Upper lobe of left lung (tissue), 6 donors: ENCODE results near the gene UBE2M. TPM values are rescaled to one million over a fixed set of nuclear protein-coding genes. Genes with fewer than 3 reads are reported as not detected.

Experiments
- ATAC-seq, 2 donors: fragments of 200-7000 bp; cut with Tn5 transposase; one replicate each; pipeline ENCODE4 v1.9.1; 2022; ENCODE audit warnings: mild to moderate bottlenecking in 2 of 2, moderate library complexity in 2 of 2; ENCODE audit not compliant: low FRiP score in 2 of 2
- DNase-seq, 2 donors: peaks; one replicate each; pipeline ENCODE4 v3.0.0-alpha.2; 2019 to 2020
- H3K27ac ChIP-seq, 4 donors: fragments of 200-600 bp; sonication (generic); one replicate each; pipeline ENCODE4 v1.5.1; 2016 to 2019
- H3K27me3 ChIP-seq, 4 donors: fragments of 200-600 bp; sonication (generic); one replicate each; pipeline ENCODE4 v1.5.1; 2017 to 2019
- H3K36me3 ChIP-seq, 4 donors: fragments of 200-600 bp; sonication (generic); one replicate each; pipeline ENCODE4 v1.5.1; 2016 to 2019
- H3K4me1 ChIP-seq, 4 donors: fragments of 200-600 bp; sonication (generic); one replicate each; pipeline ENCODE4 v1.5.1; 2018 to 2019
- H3K4me3 ChIP-seq, 4 donors: fragments of 200-600 bp; sonication (generic); one replicate each; pipeline ENCODE4 v1.5.1; 2017 to 2019; ENCODE audit warnings: mild to moderate bottlenecking in 2 of 4, moderate library complexity in 1 of 4
- H3K9me3 ChIP-seq, 4 donors: fragments of 200-600 bp; sonication (generic); one replicate each; pipeline ENCODE4 v1.5.1; 2018 to 2019
- CTCF ChIP-seq, 6 experiments: fragments of 450-650 bp in 4 of 6; fragments of 200-600 bp in 2 of 6; sonication (generic) in 2 of 6; IDR thresholded peaks; one replicate each; pipeline ENCODE4 v1.5.1; 2016 to 2019; ENCODE audit warnings: antibody characterized with exemption in 6 of 6
- EP300 ChIP-seq, 4 donors: sonication (generic); formaldehyde crosslinking; IDR thresholded peaks; one replicate each; pipeline ENCODE4 v1.5.1; 2017; ENCODE audit warnings: antibody characterized with exemption in 4 of 4, control low read depth in 2 of 4
- POLR2A ChIP-seq, 4 donors: fragments of 450-650 bp; IDR thresholded peaks; one replicate each; pipeline ENCODE4 v1.5.1; 2016 to 2017; ENCODE audit warnings: antibody characterized with exemption in 4 of 4, mild to moderate bottlenecking in 2 of 4
- POLR2AphosphoS5 ChIP-seq, 2 donors: sonication (generic); formaldehyde crosslinking; IDR thresholded peaks; one replicate each; pipeline ENCODE4 v1.5.1; 2017; ENCODE audit warnings: antibody characterized with exemption in 2 of 2
- WGBS, 2 donors: methylation state at CpG; one replicate each; pipeline ENCODE4 v1.1.5; 2017 to 2018; 5-methylcytosine and 5-hydroxymethylcytosine counted together
- total RNA-seq, 6 donors: library from RNA; depleted of rRNA in 4 of 6; stranded (reverse); fragments of >200 nt in 4 of 6; gene quantifications; one replicate each; pipeline versions ENCODE4 v1.1.0 to v1.2.1, GENCODE V29; 2016 to 2021
- donor health status: DM: no; HTN: no; CAD: no; lungs with moderate emphysema.
- donor health status: DM: no; HTN: yes; CAD: no; lungs with severe emphysema.

The UBE2M gene
- total RNA-seq, 6 donors from 2014 or later = 33.0 to 53.9 (median 41.6) TPM

GRCh38 chr19:58569943-58570670 is 11.7 kb upstream of the UBE2M start:
- Histone ChIP-seq H3K27me3 (no peaks in the 10 kb centered on the region), H3K27ac (no peak overlapping the region), H3K4me3 (no peak overlapping the region), H3K36me3 (peaks cover 3 to 27% (median 25%) of the 10 kb centered on the region in 4 donors), H3K9me3 (no peaks in the 10 kb centered on the region), H3K4me1 (peaks cover 18 to 30% (median 19%) of the 10 kb centered on the region in 4 donors)
- TF ChIP-seq CTCF (IDR thresholded peaks at IDR 0.05) (no peak), POLR2A (IDR thresholded peaks at IDR 0.05) (no peak), POLR2AphosphoS5 (IDR thresholded peaks at IDR 0.05) (no peak), EP300 (IDR thresholded peaks at IDR 0.05) (no peak)
- ATAC-seq = no peak
- 84 to 90% methylated on average over 3 to 8 of the region's 8 CpGs for WGBS, 2 donors
- DNase-seq = peak in 1 of 2 donors; percentile 19

DNA sequence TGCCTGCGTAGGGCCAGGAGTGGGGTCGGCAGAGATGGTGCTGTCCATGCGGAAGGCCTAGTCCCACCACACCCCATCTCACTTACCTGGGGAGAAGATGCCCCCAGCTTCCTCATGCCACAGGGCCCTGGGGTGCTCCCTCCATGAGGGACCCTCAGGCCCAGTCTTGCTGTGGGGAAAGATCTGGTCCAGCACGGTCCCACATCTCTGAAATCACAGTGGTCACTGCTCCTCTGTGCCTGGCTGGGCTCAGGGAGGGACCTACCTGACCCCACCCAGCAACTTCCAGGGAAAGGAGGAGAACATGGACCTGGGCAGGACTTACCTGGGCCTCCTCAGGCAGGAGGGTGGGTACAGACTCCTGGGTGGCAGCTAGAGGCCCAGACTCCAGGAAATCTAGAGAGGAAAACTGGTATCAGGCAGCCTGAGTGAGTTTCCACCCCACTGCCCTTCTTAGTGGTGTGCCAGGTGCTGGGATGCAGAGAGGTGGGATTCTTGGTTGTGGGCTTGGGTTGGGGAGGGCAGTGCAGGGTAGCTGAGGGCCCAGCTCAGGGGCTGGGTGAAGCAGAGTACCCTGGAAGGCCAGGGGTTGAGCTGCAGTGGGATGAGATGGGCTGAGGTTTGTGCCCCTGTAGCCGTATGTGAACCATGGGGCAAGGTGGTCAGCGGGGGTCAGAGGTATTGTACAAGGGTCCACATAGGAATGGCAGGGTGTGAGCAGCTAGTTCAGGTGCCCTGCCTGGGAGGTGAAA is 11.0 kb upstream of the UBE2M start:
- Histone ChIP-seq H3K4me1 (peaks cover 14 to 26% (median 16%) of the 10 kb centered on the region in 4 donors), H3K36me3 (peaks cover 3 to 27% (median 25%) of the 10 kb centered on the region in 4 donors), H3K4me3 (no peak overlapping the region), H3K27me3 (no peaks in the 10 kb centered on the region), H3K9me3 (no peaks in the 10 kb centered on the region), H3K27ac (no peak overlapping the region)
- no peak for ATAC-seq
- TF ChIP-seq POLR2A (IDR thresholded peaks at IDR 0.05) (no peak), EP300 (IDR thresholded peaks at IDR 0.05) (no peak), CTCF (IDR thresholded peaks at IDR 0.05) (no peak), POLR2AphosphoS5 (IDR thresholded peaks at IDR 0.05) (no peak)
- peak in 1 of 2 donors; percentile 12 for DNase-seq
- WGBS, 2 donors = 95 to 96% methylated on average over 6 of the region's 6 CpGs

- ATAC-seq (no peak), DNase-seq (peak in 1 of 2 donors; percentile 11)
- Histone ChIP-seq H3K36me3 (peaks cover 3 to 27% (median 25%) of the 10 kb centered on the region in 4 donors), H3K4me1 (peaks cover 7 to 22% (median 9%) of the 10 kb centered on the region in 4 donors), H3K9me3 (no peaks in the 10 kb centered on the region), H3K27me3 (no peaks in the 10 kb centered on the region), H3K27ac (no peak overlapping the region), H3K4me3 (no peak overlapping the region)
- 95 to 99% methylated on average over 3 to 4 of the region's 4 CpGs for whole genome bisulfite sequencing, 2 donors
- TF ChIP-seq EP300 (IDR thresholded peaks at IDR 0.05) (no peak), POLR2A (IDR thresholded peaks at IDR 0.05) (no peak), CTCF (IDR thresholded peaks at IDR 0.05) (no peak), POLR2AphosphoS5 (IDR thresholded peaks at IDR 0.05) (no peak)
Measured at GRCh38 chr19:58568453-58569130, 10.2 kb upstream of the UBE2M start.

DNA sequence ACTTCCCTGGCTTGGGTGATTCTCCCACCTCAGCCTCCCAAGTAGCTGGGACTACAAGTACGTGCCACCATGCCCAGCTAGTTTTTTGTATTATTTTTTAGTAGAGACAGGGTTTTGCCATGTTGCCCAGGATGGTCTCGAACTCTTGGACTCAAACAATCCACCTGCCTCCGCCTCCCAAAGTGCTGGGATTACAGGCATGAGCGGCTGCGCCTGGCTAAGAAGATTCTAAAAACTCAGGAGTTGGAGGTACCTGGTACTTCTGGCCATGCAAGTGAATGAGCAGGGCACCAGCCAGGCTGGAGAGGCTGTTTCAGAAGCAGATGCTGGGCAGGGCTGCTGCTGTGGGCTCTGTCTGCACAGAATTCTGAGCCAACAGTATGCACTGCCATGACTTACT is 8.6 kb upstream of the UBE2M start:
- H3K4me1 ChIP-seq = peaks cover 15 to 31% (median 18%) of the 10 kb centered on the region in 4 donors
- DNase-seq (peak in 1 of 2 donors; percentile 6), ATAC-seq (no peak)
- no peak overlapping the region for H3K27ac ChIP-seq
- H3K9me3 ChIP-seq = no peaks in the 10 kb centered on the region
- no peak for TF ChIP-seq POLR2A (IDR thresholded peaks at IDR 0.05)
- TF ChIP-seq EP300 (IDR thresholded peaks at IDR 0.05) = no peak
- TF ChIP-seq CTCF (IDR thresholded peaks at IDR 0.05) = no peak
- TF ChIP-seq POLR2AphosphoS5 (IDR thresholded peaks at IDR 0.05) = no peak
- H3K27me3 ChIP-seq = peaks cover 0 to 10% (median 0%) of the 10 kb centered on the region in 4 donors
- WGBS, 2 donors = 97 to 99% methylated on average over 5 of the region's 5 CpGs
- H3K4me3 ChIP-seq = no peak overlapping the region
- peaks cover 3 to 27% (median 25%) of the 10 kb centered on the region in 4 donors for H3K36me3 ChIP-seq
